GM12865 (cell line): ENCODE results near the gene NBPF26.
"Not testable (repeated sequence)": the region's sequence is repeated elsewhere in the genome, so short reads cannot be mapped to it uniquely, and the experiment has no call there.

Experiments
- DNase-seq: peaks from one replicate; pipeline ENCODE4 v3.0.0; 2010; ENCODE audit warnings: low read depth
- H3K4me3 ChIP-seq: 2 replicates; pipeline ENCODE4 v1.5.1; 2011; ENCODE audit warnings: mild to moderate bottlenecking, low read depth, low read length, control low read depth
- CTCF ChIP-seq: IDR thresholded peaks from 2 replicates; pipeline ENCODE4 v1.5.1; 2011; ENCODE audit warnings: low read length, control low read depth, low read depth, inconsistent platforms; ENCODE audit not compliant: insufficient read depth; ENCODE audit errors: missing control alignments

The NBPF26 gene

GRCh38 chr1:120844186-120844944 is 120.6 kb downstream of the NBPF26 start:
- DNase-seq, result peak; percentile 77
- peak overlapping the region; percentile 65 for H3K4me3 ChIP-seq
- peak; percentile 26 for TF ChIP-seq CTCF

GRCh38 chr1:120844945-120845330 is 121.2 kb downstream of the NBPF26 start:
- not testable (repeated sequence) for DNase-seq, H3K4me3 ChIP-seq

GRCh38 chr1:120849400-120850286 is 125.9 kb downstream of the NBPF26 start:
- DNase-seq, result peak; percentile 5
- not testable (repeated sequence) for H3K4me3 ChIP-seq

GRCh38 chr1:120850287-120850536 is 126.5 kb downstream of the NBPF26 start:
- DNase-seq, result peak; percentile 88

GRCh38 chr1:120850537-120851421 is 127.0 kb downstream of the NBPF26 start:
- peak overlapping the region; percentile 28; the same call in 1 of the 2 replicates for H3K4me3 ChIP-seq
- DNase-seq, result peak; percentile 98

More at GRCh38 chr1:120850287-120850536, 126.5 kb downstream of the NBPF26 start:
- peak overlapping the region; percentile 28 for H3K4me3 ChIP-seq

GRCh38 chr1:120858144-120858543 is 134.4 kb downstream of the NBPF26 start:
- not testable (repeated sequence) for H3K4me3 ChIP-seq, DNase-seq

- DNase-seq, result not testable (repeated sequence)
Observed at GRCh38 chr1:120859615-120860234, 136.0 kb downstream of the NBPF26 start.

GRCh38 chr1:120878206-120878605 is 154.5 kb downstream of the NBPF26 start:
- DNase-seq, result not testable (repeated sequence)

More at GRCh38 chr1:120859615-120860234, 136.0 kb downstream of the NBPF26 start:
- H3K4me3 ChIP-seq, result not testable (repeated sequence)

GRCh38 chr1:120880056-120880455 is 156.3 kb downstream of the NBPF26 start:
- not testable (repeated sequence) for DNase-seq, H3K4me3 ChIP-seq

More at GRCh38 chr1:120878206-120878605, 154.5 kb downstream of the NBPF26 start:
- H3K4me3 ChIP-seq, result not testable (repeated sequence)

GRCh38 chr1:120881934-120882333 is 158.2 kb downstream of the NBPF26 start:
- not testable (repeated sequence) for H3K4me3 ChIP-seq, DNase-seq
